ENCODE results near the gene MICAL1. TPM values are rescaled to one million over a fixed set of nuclear protein-coding genes. Genes with fewer than 3 reads are reported as not detected.
A peak's percentile ranks its signal among the peaks of the same experiment; 100 is the strongest.

MICAL1 gene
- total RNA-seq, 1 experiment from 2014 or later = 23.2 TPM

DNA sequence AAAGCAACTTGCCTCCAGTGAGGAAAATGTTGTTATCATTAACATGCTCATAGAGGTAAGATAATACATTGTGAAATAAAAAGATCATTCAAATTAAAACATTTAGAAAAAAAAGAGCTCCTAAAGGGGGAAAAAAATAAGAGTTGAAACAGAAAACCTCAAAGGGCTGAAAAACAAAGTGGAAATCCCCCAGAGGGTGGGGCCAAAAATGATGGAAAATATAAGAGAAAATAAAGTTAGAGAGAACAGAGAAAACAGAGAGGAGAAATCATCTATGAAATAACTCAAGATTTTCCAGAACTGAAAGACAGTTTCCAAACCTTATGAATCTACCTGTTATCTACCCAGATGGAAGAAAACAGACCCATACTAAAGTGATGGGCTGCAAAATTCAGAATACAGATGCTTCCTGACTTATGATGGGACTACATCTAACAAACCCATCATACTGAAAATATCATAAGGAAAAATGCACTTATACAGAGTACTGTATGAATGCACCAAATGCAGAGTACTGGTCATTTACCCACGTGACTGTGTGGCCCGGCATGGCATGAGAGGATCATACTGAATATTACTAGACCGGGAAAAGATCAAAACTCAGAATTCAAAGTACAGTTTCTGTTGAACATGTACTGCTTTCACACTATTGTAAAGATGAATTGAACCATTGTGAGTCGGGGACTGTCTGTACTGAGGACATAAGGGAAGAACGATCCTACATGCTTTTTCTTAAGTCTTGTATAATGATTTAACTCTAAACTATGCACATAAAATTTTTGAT is 23.5 kb upstream of the MICAL1 start:
- TF ChIP-seq, protein P1, sequence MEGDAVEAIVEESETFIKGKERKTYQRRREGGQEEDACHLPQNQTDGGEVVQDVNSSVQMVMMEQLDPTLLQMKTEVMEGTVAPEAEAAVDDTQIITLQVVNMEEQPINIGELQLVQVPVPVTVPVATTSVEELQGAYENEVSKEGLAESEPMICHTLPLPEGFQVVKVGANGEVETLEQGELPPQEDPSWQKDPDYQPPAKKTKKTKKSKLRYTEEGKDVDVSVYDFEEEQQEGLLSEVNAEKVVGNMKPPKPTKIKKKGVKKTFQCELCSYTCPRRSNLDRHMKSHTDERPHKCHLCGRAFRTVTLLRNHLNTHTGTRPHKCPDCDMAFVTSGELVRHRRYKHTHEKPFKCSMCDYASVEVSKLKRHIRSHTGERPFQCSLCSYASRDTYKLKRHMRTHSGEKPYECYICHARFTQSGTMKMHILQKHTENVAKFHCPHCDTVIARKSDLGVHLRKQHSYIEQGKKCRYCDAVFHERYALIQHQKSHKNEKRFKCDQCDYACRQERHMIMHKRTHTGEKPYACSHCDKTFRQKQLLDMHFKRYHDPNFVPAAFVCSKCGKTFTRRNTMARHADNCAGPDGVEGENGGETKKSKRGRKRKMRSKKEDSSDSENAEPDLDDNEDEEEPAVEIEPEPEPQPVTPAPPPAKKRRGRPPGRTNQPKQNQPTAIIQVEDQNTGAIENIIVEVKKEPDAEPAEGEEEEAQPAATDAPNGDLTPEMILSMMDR (IDR thresholded peaks at IDR 0.05; ENCODE audit: unreplicated experiment) = no peak
- ChIA-PET CTCF (interaction anchor here (1.0 kb wide), 1 partner anchor 561 kb away, joined by 3 read pairs; no protein-coding TSS in a partner anchor), POLR2A (interaction anchor here (0.6 to 0.8 kb wide), 2 partner anchors 38 to 92 kb away, joined by 3 read pairs; partner anchors contain the start of gene SMPD2)
- no peak for DNase-seq (ENCODE audit: unreplicated experiment)
- Mint-ChIP-seq H3K4me1 (ENCODE audit: insufficient read depth, unreplicated experiment) (peaks cover 31% of the 10 kb centered on the region), H3K9me3 (ENCODE audit: unreplicated experiment) (no peaks in the 10 kb centered on the region), H3K36me3 (ENCODE audit: insufficient read depth, unreplicated experiment) (peaks cover 74% of the 10 kb centered on the region), H3K27ac (ENCODE audit: low read depth, unreplicated experiment) (no peak overlapping the region), H3K27me3 (ENCODE audit: insufficient read depth, unreplicated experiment) (no peaks in the 10 kb centered on the region), H3K4me3 (ENCODE audit: unreplicated experiment) (peak overlapping the region; percentile 61)
- intact Hi-C loops (cut with micrococcal nuclease) = no loop called here
- no TSS peak for BruUV-seq (replicated peaks)

DNA sequence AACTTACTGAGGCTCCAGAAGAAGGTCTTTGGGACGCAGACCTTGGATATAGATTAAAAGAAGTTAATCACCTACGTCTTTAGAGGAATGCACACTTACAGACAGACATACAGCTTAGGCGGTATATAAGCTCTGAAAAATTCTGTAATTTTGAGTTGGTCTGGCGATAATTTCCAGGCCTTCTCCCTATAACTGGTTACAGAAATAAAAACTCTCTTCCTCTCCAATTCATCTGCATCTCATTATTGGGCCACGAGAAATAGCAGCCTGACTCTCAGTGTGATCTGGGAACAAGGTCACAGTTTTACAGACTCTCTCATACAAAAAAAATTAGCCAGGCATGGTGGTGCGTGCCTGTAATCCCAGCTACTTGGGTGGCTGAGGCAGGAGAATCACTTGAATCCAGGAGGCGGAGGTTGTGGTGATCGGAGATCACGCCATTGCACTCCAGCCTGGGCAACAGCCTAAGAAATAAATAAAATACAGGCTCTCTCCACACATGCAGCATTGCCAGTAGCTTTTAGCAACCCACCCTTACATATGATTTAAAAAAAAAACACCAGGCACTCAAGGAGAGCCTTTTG is 22.7 kb upstream of the MICAL1 start:
- peak overlapping the region; percentile 8 for H3K27ac Mint-ChIP-seq (ENCODE audit: low read depth, unreplicated experiment)
- H3K4me1 Mint-ChIP-seq (ENCODE audit: insufficient read depth, unreplicated experiment) = peaks cover 31% of the 10 kb centered on the region
- DNase-seq (ENCODE audit: unreplicated experiment) = no peak
- BruUV-seq (replicated peaks) = no TSS peak
- no peaks in the 10 kb centered on the region for H3K27me3 Mint-ChIP-seq (ENCODE audit: insufficient read depth, unreplicated experiment)
- TF ChIP-seq, protein P1 (IDR thresholded peaks at IDR 0.05; ENCODE audit: unreplicated experiment) = no peak
- H3K9me3 Mint-ChIP-seq (ENCODE audit: unreplicated experiment) = no peaks in the 10 kb centered on the region
- POLR2A ChIA-PET = interaction anchor here (0.8 kb wide), 1 partner anchor 37 kb away, joined by 3 read pairs; the partner anchor contains the start of gene SMPD2
- H3K36me3 Mint-ChIP-seq (ENCODE audit: insufficient read depth, unreplicated experiment) = peaks cover 82% of the 10 kb centered on the region
- CTCF ChIA-PET = interaction anchor here (0.5 kb wide), 1 partner anchor 475 kb away, joined by 3 read pairs; no protein-coding TSS in a partner anchor
- peak overlapping the region; percentile 61 for H3K4me3 Mint-ChIP-seq (ENCODE audit: unreplicated experiment)
- intact Hi-C loops (cut with micrococcal nuclease) = no loop called here

DNA sequence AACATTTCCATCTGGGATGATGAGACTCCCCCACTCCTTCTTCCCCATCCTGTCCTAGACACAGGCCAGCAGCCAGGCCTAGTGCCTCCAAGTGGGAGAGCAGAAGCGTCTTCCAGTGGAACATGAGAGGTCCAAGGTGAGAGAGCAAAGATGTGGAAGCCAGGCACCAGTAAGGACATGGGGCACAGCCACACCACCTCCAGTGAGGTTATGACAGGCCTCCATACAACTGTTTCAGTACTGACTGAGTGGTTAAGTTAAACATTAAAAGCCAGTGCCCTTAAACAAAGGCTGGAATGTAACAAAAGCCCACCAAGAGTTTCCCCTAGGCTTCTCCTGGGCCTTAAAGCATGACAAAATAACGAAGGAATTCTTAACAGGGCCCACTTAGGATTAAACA is 22.2 kb upstream of the MICAL1 start:
- H3K36me3 Mint-ChIP-seq (ENCODE audit: insufficient read depth, unreplicated experiment) = peaks cover 82% of the 10 kb centered on the region
- DNase-seq (ENCODE audit: unreplicated experiment) = no peak
- POLR2A ChIA-PET = no interaction called here
- intact Hi-C loops (cut with micrococcal nuclease) = no loop called here
- BruUV-seq (replicated peaks) = no TSS peak
- H3K9me3 Mint-ChIP-seq (ENCODE audit: unreplicated experiment) = no peaks in the 10 kb centered on the region
- no peak overlapping the region for H3K27ac Mint-ChIP-seq (ENCODE audit: low read depth, unreplicated experiment)
- no peaks in the 10 kb centered on the region for H3K27me3 Mint-ChIP-seq (ENCODE audit: insufficient read depth, unreplicated experiment)
- CTCF ChIA-PET = no interaction called here
- TF ChIP-seq, protein P1 (IDR thresholded peaks at IDR 0.05; ENCODE audit: unreplicated experiment) = no peak
- H3K4me1 Mint-ChIP-seq (ENCODE audit: insufficient read depth, unreplicated experiment) = peaks cover 31% of the 10 kb centered on the region
- H3K4me3 Mint-ChIP-seq (ENCODE audit: unreplicated experiment) = no peak overlapping the region

DNA sequence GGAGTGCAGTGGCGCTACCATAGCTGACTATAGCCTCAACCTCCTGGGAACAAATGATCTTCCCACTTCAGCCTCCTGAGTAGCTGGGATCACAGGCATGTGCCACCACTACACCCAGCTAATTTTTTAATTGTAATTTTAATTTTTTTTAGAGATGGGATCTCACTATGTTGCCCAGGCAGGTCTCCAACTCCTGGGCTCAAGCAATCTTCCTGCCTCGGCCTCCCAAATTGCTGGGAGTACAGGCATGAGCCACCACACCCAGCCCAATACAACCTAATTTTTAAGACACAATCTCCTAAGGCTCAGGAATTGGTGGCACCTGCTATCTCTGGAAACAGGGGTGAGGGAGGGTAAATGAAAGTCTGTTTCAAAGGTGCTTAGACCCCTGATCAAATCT is 21.6 kb upstream of the MICAL1 start:
- ChIA-PET POLR2A (no interaction called here), CTCF (no interaction called here)
- DNase-seq (ENCODE audit: unreplicated experiment) = no peak
- Mint-ChIP-seq H3K36me3 (ENCODE audit: insufficient read depth, unreplicated experiment) (peaks cover 77% of the 10 kb centered on the region), H3K27ac (ENCODE audit: low read depth, unreplicated experiment) (no peak overlapping the region), H3K4me1 (ENCODE audit: insufficient read depth, unreplicated experiment) (peaks cover 31% of the 10 kb centered on the region), H3K27me3 (ENCODE audit: insufficient read depth, unreplicated experiment) (no peaks in the 10 kb centered on the region), H3K4me3 (ENCODE audit: unreplicated experiment) (no peak overlapping the region), H3K9me3 (ENCODE audit: unreplicated experiment) (no peaks in the 10 kb centered on the region)
- intact Hi-C loops (cut with micrococcal nuclease) = no loop called here
- TF ChIP-seq, protein P1 (IDR thresholded peaks at IDR 0.05; ENCODE audit: unreplicated experiment) = no peak
- no TSS peak for BruUV-seq (replicated peaks)

All from MCF 10A (cell line).